Forelimb muscle (tissue), 1 donor: ENCODE data around the gene C1S. TPM values are rescaled to one million over a fixed set of nuclear protein-coding genes. Genes with fewer than 3 reads are reported as not detected.
A peak's percentile ranks its signal among the peaks of the same experiment; 100 is the strongest.
"Not testable (repeated sequence)": the region's sequence is repeated elsewhere in the genome, so short reads cannot be mapped to it uniquely, and the experiment has no call there.

Experiments
- DNase-seq: peaks from one replicate; pipeline ENCODE4 v3.0.0-alpha.2; 2013; ENCODE audit warnings: low read depth
- polyA plus RNA-seq: library from polyadenylated mRNA; unstranded; fragments of 120-200 nt; gene quantifications from one replicate; pipeline ENCODE4 v1.2.1, GENCODE V29; 2013; ENCODE audit not compliant: insufficient read length

Gene C1S
- polyA plus RNA-seq, result 66.4 TPM

GRCh38 chr12:7060353-7060954 is at the start of gene C1S:
Gene C1S, plus strand, starts transcription at chr12:7060718. Its CDS starts 1,195 bp downstream, at chr12:7061913.
- peak; percentile 92 for DNase-seq

- DNase-seq, result not testable (repeated sequence)
Observed at GRCh38 chr12:7011398-7011797, 49.1 kb upstream of the C1S start.

GRCh38 chr12:7012024-7012607 is 48.4 kb upstream of the C1S start:
- no peak for DNase-seq

- DNase-seq, result no peak
Observed at GRCh38 chr12:7013101-7013500, 47.4 kb upstream of the C1S start.

- no peak for DNase-seq
Observed at GRCh38 chr12:7015555-7016370, 44.8 kb upstream of the C1S start.

- DNase-seq, result no peak
Observed at GRCh38 chr12:7016958-7017571, 43.5 kb upstream of the C1S start.

- DNase-seq, result no peak
Observed at GRCh38 chr12:7017870-7018349, 42.6 kb upstream of the C1S start.

- DNase-seq, result peak; percentile 74
Observed at GRCh38 chr12:7018350-7019042, 42.0 kb upstream of the C1S start, which contains the start of gene LPCAT3. Gene LPCAT3, minus strand, starts transcription at chr12:7018476. Its CDS starts 52 bp downstream, at chr12:7018424.

- no peak for DNase-seq
Observed at GRCh38 chr12:7019043-7019569, 41.4 kb upstream of the C1S start.

GRCh38 chr12:7021956-7022355 is 38.6 kb upstream of the C1S start:
- no peak for DNase-seq

- no peak for DNase-seq
Observed at GRCh38 chr12:7023114-7023513, 37.4 kb upstream of the C1S start.

GRCh38 chr12:7026854-7027253 is 33.7 kb upstream of the C1S start:
- no peak for DNase-seq

- no peak for DNase-seq
Observed at GRCh38 chr12:7031306-7031705, 29.2 kb upstream of the C1S start.

GRCh38 chr12:7032990-7033389 is 27.5 kb upstream of the C1S start:
- no peak for DNase-seq

GRCh38 chr12:7034464-7034863 is 26.1 kb upstream of the C1S start:
- DNase-seq, result no peak

- no peak for DNase-seq
Observed at GRCh38 chr12:7035463-7035862, 25.1 kb upstream of the C1S start.

GRCh38 chr12:7037411-7037810 is 23.1 kb upstream of the C1S start:
- not testable (repeated sequence) for DNase-seq

- DNase-seq, result no peak
Observed at GRCh38 chr12:7038591-7038990, 21.9 kb upstream of the C1S start.

- DNase-seq, result no peak
Observed at GRCh38 chr12:7039403-7039802, 21.1 kb upstream of the C1S start.

- DNase-seq, result no peak
Observed at GRCh38 chr12:7042842-7043241, 17.7 kb upstream of the C1S start.

- no peak for DNase-seq
Observed at GRCh38 chr12:7045913-7046312, 14.6 kb upstream of the C1S start.
